ENCODE measurements around the gene ASXL1.
A peak's percentile ranks its signal among the peaks of the same experiment; 100 is the strongest.

ASXL1 gene

GRCh38 chr20:32451682-32452461 is 93.7 kb downstream of the ASXL1 start:
- no peaks in the 10 kb centered on the region for H3K9me3 ChIP-seq (ENCODE audit: control insufficient read depth, low read length)
- peaks cover 10% of the 10 kb centered on the region for H3K4me1 ChIP-seq (ENCODE audit: control insufficient read depth, insufficient read depth, low read length)
- no peaks in the 10 kb centered on the region for H3K27me3 ChIP-seq (replicated peaks; ENCODE audit: control insufficient read depth, insufficient read depth, low read length)
- H3K36me3 ChIP-seq (ENCODE audit: control insufficient read depth, insufficient read depth, low read length, severe bottlenecking): peaks cover 11% of the 10 kb centered on the region
- no peak for DNase-seq (ENCODE audit: low read depth)
- H3K9ac ChIP-seq (ENCODE audit: low read length): no peak overlapping the region
- no peak overlapping the region for H3K4me3 ChIP-seq (ENCODE audit: low read length)

GRCh38 chr20:32452776-32453466 is 94.8 kb downstream of the ASXL1 start:
- Histone ChIP-seq H3K4me1 (ENCODE audit: control insufficient read depth, insufficient read depth, low read length) (peaks cover 12% of the 10 kb centered on the region), H3K9ac (ENCODE audit: low read length) (no peak overlapping the region), H3K4me3 (ENCODE audit: low read length) (no peak overlapping the region), H3K27me3 (replicated peaks; ENCODE audit: control insufficient read depth, insufficient read depth, low read length) (no peaks in the 10 kb centered on the region), H3K9me3 (ENCODE audit: control insufficient read depth, low read length) (no peaks in the 10 kb centered on the region), H3K36me3 (ENCODE audit: control insufficient read depth, insufficient read depth, low read length, severe bottlenecking) (peaks cover 11% of the 10 kb centered on the region)
- no peak for DNase-seq (ENCODE audit: low read depth)

- peaks cover 11% of the 10 kb centered on the region for H3K36me3 ChIP-seq (ENCODE audit: control insufficient read depth, insufficient read depth, low read length, severe bottlenecking)
- no peak overlapping the region for H3K9ac ChIP-seq (ENCODE audit: low read length)
- no peak overlapping the region for H3K4me3 ChIP-seq (ENCODE audit: low read length)
- no peaks in the 10 kb centered on the region for H3K9me3 ChIP-seq (ENCODE audit: control insufficient read depth, low read length)
- no peak for DNase-seq (ENCODE audit: low read depth)
- peaks cover 6% of the 10 kb centered on the region for H3K4me1 ChIP-seq (ENCODE audit: control insufficient read depth, insufficient read depth, low read length)
- no peaks in the 10 kb centered on the region for H3K27me3 ChIP-seq (replicated peaks; ENCODE audit: control insufficient read depth, insufficient read depth, low read length)
These were observed 95.5 kb downstream of the ASXL1 start for GRCh38 chr20:32453467-32454163.

GRCh38 chr20:32454164-32455145 is 96.3 kb downstream of the ASXL1 start:
- H3K36me3 ChIP-seq (ENCODE audit: control insufficient read depth, insufficient read depth, low read length, severe bottlenecking): peaks cover 11% of the 10 kb centered on the region
- DNase-seq (ENCODE audit: low read depth): no peak

GRCh38 chr20:32455171-32455900 is 97.2 kb downstream of the ASXL1 start:
- peaks cover 11% of the 10 kb centered on the region for H3K36me3 ChIP-seq (ENCODE audit: control insufficient read depth, insufficient read depth, low read length, severe bottlenecking)
- no peak overlapping the region for H3K9ac ChIP-seq (ENCODE audit: low read length)
- H3K27me3 ChIP-seq (replicated peaks; ENCODE audit: control insufficient read depth, insufficient read depth, low read length): no peaks in the 10 kb centered on the region
- no peak overlapping the region for H3K4me3 ChIP-seq (ENCODE audit: low read length)
- DNase-seq (ENCODE audit: low read depth): no peak
- H3K9me3 ChIP-seq (ENCODE audit: control insufficient read depth, low read length): no peaks in the 10 kb centered on the region
- H3K4me1 ChIP-seq (ENCODE audit: control insufficient read depth, insufficient read depth, low read length): peaks cover 2% of the 10 kb centered on the region

More at GRCh38 chr20:32454164-32455145, 96.3 kb downstream of the ASXL1 start:
- no peak overlapping the region for H3K4me3 ChIP-seq (ENCODE audit: low read length)
- H3K9ac ChIP-seq (ENCODE audit: low read length): no peak overlapping the region
- no peaks in the 10 kb centered on the region for H3K27me3 ChIP-seq (replicated peaks; ENCODE audit: control insufficient read depth, insufficient read depth, low read length)
- no peaks in the 10 kb centered on the region for H3K9me3 ChIP-seq (ENCODE audit: control insufficient read depth, low read length)
- H3K4me1 ChIP-seq (ENCODE audit: control insufficient read depth, insufficient read depth, low read length): peaks cover 2% of the 10 kb centered on the region

- no peaks in the 10 kb centered on the region for H3K9me3 ChIP-seq (ENCODE audit: control insufficient read depth, low read length)
- H3K27me3 ChIP-seq (replicated peaks; ENCODE audit: control insufficient read depth, insufficient read depth, low read length): no peaks in the 10 kb centered on the region
- peak overlapping the region; percentile 39 for H3K9ac ChIP-seq (ENCODE audit: low read length)
- peaks cover 11% of the 10 kb centered on the region for H3K36me3 ChIP-seq (ENCODE audit: control insufficient read depth, insufficient read depth, low read length, severe bottlenecking)
- no peak overlapping the region for H3K4me3 ChIP-seq (ENCODE audit: low read length)
- DNase-seq (ENCODE audit: low read depth): no peak
- H3K4me1 ChIP-seq (ENCODE audit: control insufficient read depth, insufficient read depth, low read length): peaks cover 2% of the 10 kb centered on the region
These were observed 98.0 kb downstream of the ASXL1 start for GRCh38 chr20:32455901-32456701.

- no peaks in the 10 kb centered on the region for H3K9me3 ChIP-seq (ENCODE audit: control insufficient read depth, low read length)
- DNase-seq (ENCODE audit: low read depth): peak; percentile 81
- H3K36me3 ChIP-seq (ENCODE audit: control insufficient read depth, insufficient read depth, low read length, severe bottlenecking): peaks cover 6% of the 10 kb centered on the region
- H3K9ac ChIP-seq (ENCODE audit: low read length): peak overlapping the region; percentile 39
- H3K27me3 ChIP-seq (replicated peaks; ENCODE audit: control insufficient read depth, insufficient read depth, low read length): no peaks in the 10 kb centered on the region
- H3K4me3 ChIP-seq (ENCODE audit: low read length): peak overlapping the region; percentile 37
- H3K4me1 ChIP-seq (ENCODE audit: control insufficient read depth, insufficient read depth, low read length): peaks cover 2% of the 10 kb centered on the region
These were observed 98.8 kb downstream of the ASXL1 start for GRCh38 chr20:32456869-32457478.

GRCh38 chr20:32457479-32457986 is 99.4 kb downstream of the ASXL1 start:
- peaks cover 2% of the 10 kb centered on the region for H3K4me1 ChIP-seq (ENCODE audit: control insufficient read depth, insufficient read depth, low read length)
- no peaks in the 10 kb centered on the region for H3K9me3 ChIP-seq (ENCODE audit: control insufficient read depth, low read length)
- no peak overlapping the region for H3K9ac ChIP-seq (ENCODE audit: low read length)
- H3K27me3 ChIP-seq (replicated peaks; ENCODE audit: control insufficient read depth, insufficient read depth, low read length): no peaks in the 10 kb centered on the region
- H3K4me3 ChIP-seq (ENCODE audit: low read length): peak overlapping the region; percentile 37
- peak; percentile 82 for DNase-seq (ENCODE audit: low read depth)
- peaks cover under 1% of the 10 kb centered on the region for H3K36me3 ChIP-seq (ENCODE audit: control insufficient read depth, insufficient read depth, low read length, severe bottlenecking)

GRCh38 chr20:32458061-32458836 is 100.1 kb downstream of the ASXL1 start:
- Histone ChIP-seq H3K4me3 (ENCODE audit: low read length) (no peak overlapping the region), H3K4me1 (ENCODE audit: control insufficient read depth, insufficient read depth, low read length) (peaks cover 2% of the 10 kb centered on the region), H3K27me3 (replicated peaks; ENCODE audit: control insufficient read depth, insufficient read depth, low read length) (no peaks in the 10 kb centered on the region), H3K9me3 (ENCODE audit: control insufficient read depth, low read length) (no peaks in the 10 kb centered on the region), H3K9ac (ENCODE audit: low read length) (no peak overlapping the region), H3K36me3 (ENCODE audit: control insufficient read depth, insufficient read depth, low read length, severe bottlenecking) (no peaks in the 10 kb centered on the region)
- no peak for DNase-seq (ENCODE audit: low read depth)
